K562 (cell line): ENCODE results near the gene DOCK4. TPM values are rescaled to one million over a fixed set of nuclear protein-coding genes. Genes with fewer than 3 reads are reported as not detected.

Source experiments
- ATAC-seq: fragments of 200-7000 bp; cut with Tn5 transposase; 3 replicates; pipeline ENCODE4 v1.9.1; 2020; ENCODE audit warnings: moderate library complexity
- BruUV-seq: library from RNA; stranded (reverse); fragments of 400-500 nt; replicated peaks from 2 replicates; lab custom pipeline; 2021; lab: Mats Ljungman, UMichigan
- CTCF ChIA-PET: fragments of 300-600 bp; formaldehyde crosslinking; extraction: SDS; loops from one replicate; lab custom pipeline; 2021; ENCODE audit warnings: low intra/inter-chr PET ratio; lab: Yijun Ruan, JAX
- POLR2A ChIA-PET: fragments of 300-600, 350-650 bp; sonication (Branson Sonifier 250); formaldehyde crosslinking; extraction: SDS; loops from one replicate; lab custom pipeline; 2021; ENCODE audit warnings: antibody characterized with exemption, inconsistent platforms; lab: Yijun Ruan, JAX
- DNase-seq, 4 experiments: peaks; one replicate each; pipeline versions ENCODE4 v3.0.0 to v3.0.0-alpha.2; 2011 to 2018; ENCODE audit warnings: low spot score in 3 of 4, mixed read lengths in 3 of 4; ENCODE audit errors: extremely low read depth in 1 of 4
- FAIRE-seq: peaks from 2 replicates; lab custom pipeline; 2011; peaks lifted over from hg19 to GRCh38; lab: Jason Lieb, UNC
- H2AFZ ChIP-seq: 2 replicates; pipeline ENCODE4 v1.6.0; 2011; ENCODE audit warnings: low read depth, low read length, control low read depth, inconsistent platforms
- H3K27ac ChIP-seq: fragments of 200-600 bp; 3 replicates; pipeline ENCODE4 v1.8.0; 2011; ENCODE audit warnings: low read depth, mild to moderate bottlenecking, control low read depth, inconsistent platforms, low read length, moderate library complexity, mixed read lengths; ENCODE audit errors: extremely low read depth
- H3K27me3 ChIP-seq, 2 experiments: fragments of 300-600 bp in 1 of 2; 2 replicates in 1 of 2; 3 replicates in 1 of 2; pipeline versions ENCODE4 v1.6.0 to v1.8.0; 2011; ENCODE audit warnings: inconsistent platforms in 2 of 2, low read length in 2 of 2, mild to moderate bottlenecking in 1 of 2, mixed read lengths in 1 of 2, moderate library complexity in 1 of 2; ENCODE audit not compliant: control insufficient read depth in 2 of 2, insufficient read depth in 2 of 2
- H3K36me3 ChIP-seq: fragments of 300-600 bp; 3 replicates; pipeline ENCODE4 v1.8.0; 2011; ENCODE audit warnings: mild to moderate bottlenecking, low read length, inconsistent platforms; ENCODE audit not compliant: control insufficient read depth, insufficient read depth
- H3K4me1 ChIP-seq, 2 experiments: fragments of 200-600 bp in 1 of 2; replicated peaks in 1 of 2; 2 replicates in 1 of 2; 3 replicates in 1 of 2; pipeline versions ENCODE4 v1.5.1 to v1.8.0; 2011; ENCODE audit warnings: inconsistent platforms in 2 of 2, low read length in 2 of 2, mild to moderate bottlenecking in 1 of 2, mixed read lengths in 1 of 2, moderate library complexity in 1 of 2; ENCODE audit not compliant: control insufficient read depth in 2 of 2, insufficient read depth in 2 of 2
- H3K4me2 ChIP-seq: 2 replicates; pipeline ENCODE4 v1.6.1; 2011; ENCODE audit warnings: low read length, control low read depth, inconsistent platforms, mixed read lengths; ENCODE audit not compliant: insufficient read depth
- H3K4me3 ChIP-seq: fragments of 200-600 bp; sonication (generic), shearing (Covaris generic); 2 replicates; pipeline ENCODE4 v1.5.1; 2016; ENCODE audit warnings: control low read depth, inconsistent platforms
- H3K79me2 ChIP-seq: fragments of 200-600 bp; 3 replicates; pipeline ENCODE4 v1.8.0; 2011; ENCODE audit warnings: low read length, inconsistent platforms; ENCODE audit not compliant: control insufficient read depth, insufficient read depth
- H3K9ac ChIP-seq, 2 experiments: 2 replicates each; pipeline versions ENCODE4 v1.6.0 to v1.6.1; 2011; ENCODE audit warnings: low read depth in 2 of 2, low read length in 2 of 2, control low read depth in 1 of 2, inconsistent platforms in 1 of 2, mild to moderate bottlenecking in 1 of 2, mixed read lengths in 1 of 2; ENCODE audit not compliant: insufficient read depth in 1 of 2
- H3K9me1 ChIP-seq: one replicate; pipeline ENCODE4 v1.6.0; 2011; ENCODE audit warnings: inconsistent platforms, mild to moderate bottlenecking, low read length, moderate library complexity; ENCODE audit not compliant: control insufficient read depth, insufficient read depth
- H3K9me3 ChIP-seq: replicated peaks from 2 replicates; pipeline ENCODE4 v1.5.1; 2011; ENCODE audit warnings: low read depth, low read length, inconsistent platforms; ENCODE audit not compliant: control insufficient read depth, insufficient read depth
- H4K20me1 ChIP-seq: replicated peaks from 2 replicates; pipeline ENCODE4 v1.6.1; 2011; ENCODE audit warnings: low read length, inconsistent platforms, mixed read lengths; ENCODE audit not compliant: control insufficient read depth, insufficient read depth
- HOXB6 ChIP-seq: fragments of 250-450 bp; sonication (Bioruptor Pico); IDR thresholded peaks from 2 replicates; pipeline ENCODE4 v1.5.1; 2022; ENCODE audit warnings: mild to moderate bottlenecking, borderline replicate concordance
- L3MBTL2 ChIP-seq: fragments of 450-650 bp; IDR thresholded peaks from 2 replicates; pipeline ENCODE4 v1.6.1; 2016; ENCODE audit warnings: mild to moderate bottlenecking, moderate library complexity
- MCM5 ChIP-seq: fragments of 450-650 bp; IDR thresholded peaks from 2 replicates; pipeline ENCODE4 v1.6.1; 2016; ENCODE audit warnings: low read depth
- SMARCC2 ChIP-seq: fragments of 450-650 bp; IDR thresholded peaks from 2 replicates; pipeline ENCODE4 v1.6.1; 2017; ENCODE audit warnings: antibody characterized with exemption, moderate library complexity, mild to moderate bottlenecking, low read depth
- ZNF124 ChIP-seq: sonication (generic); formaldehyde crosslinking; IDR thresholded peaks from 2 replicates; pipeline ENCODE4 v1.8.1; 2022; ENCODE audit warnings: missing genetic modification reagents
- ZNF57 ChIP-seq: fragments of 450-650 bp; formaldehyde crosslinking; IDR thresholded peaks from 2 replicates; pipeline ENCODE4 v1.4.0; 2020; ENCODE audit warnings: mild to moderate bottlenecking, moderate library complexity
- ZNF589 ChIP-seq: fragments of 200-800 bp; sonication (Bioruptor generic); IDR thresholded peaks from 2 replicates; pipeline ENCODE4 v1.6.1; 2016; ENCODE audit warnings: low read depth, missing genetic modification characterization, missing compliant biosample characterization
- WGBS: fragments of 100-300 bp; shearing (Covaris generic); methylation state at CpG from one replicate; pipeline ENCODE4 v1.1.6; 2016; ENCODE audit warnings: low coverage, mixed read lengths; ENCODE audit not compliant: insufficient coverage; ENCODE audit errors: missing lambda C conversion rate; 5-methylcytosine and 5-hydroxymethylcytosine counted together
- in situ Hi-C: fragments of 300-500 bp; cut with MboI; formaldehyde crosslinking; loops from 4 replicates; pipeline ENCODE4 v1.15.0; 2018; ENCODE audit warnings: inconsistent platforms, mixed read lengths
- intact Hi-C: fragments of 100-400 bp; cut with micrococcal nuclease; formaldehyde crosslinking; loops from 2 replicates; pipeline ENCODE4 v1.14.2; 2022
- polyA plus RNA-seq, 8 experiments: library from polyadenylated mRNA; depleted of rRNA in 4 of 8; stranded (reverse) in 5 of 8; unstranded in 3 of 8; fragments of >200 nt; fragmentation: Nextera tagmentation in 2 of 8; fragmentation: Illumina TruSeq in 1 of 8; extraction: Ambion mirVana in 2 of 8; extraction: Trizol in 1 of 8; gene quantifications; 2 replicates each; pipeline versions ENCODE4 v1.2.1 to v1.2.3, GENCODE V29; 2011 to 2014; ENCODE audit warnings: inconsistent platforms in 1 of 8, missing spikeins in 1 of 8
- total RNA-seq, 7 experiments: library from RNA; depleted of rRNA in 6 of 7; stranded (reverse); fragments of >200 nt in 6 of 7; fragmentation: Illumina TruSeq in 2 of 7; extraction: Trizol in 2 of 7; gene quantifications; 2 replicates each; pipeline versions ENCODE4 v1.2.1 to v1.2.3, GENCODE V29; 2011 to 2021; ENCODE audit warnings: low replicate concordance in 1 of 7
- TF ChIP-seq, protein P1 (sequence below): fragments of 250-450 bp; sonication (Bioruptor Pico); IDR thresholded peaks from 2 replicates; pipeline ENCODE4 v1.9.0; 2021; ENCODE audit warnings: mild to moderate bottlenecking
- TF ChIP-seq, protein P2 (sequence below): IDR thresholded peaks from 2 replicates; pipeline ENCODE4 v1.6.1; 2014; ENCODE audit warnings: antibody characterized with exemption
- TF ChIP-seq, protein P3 (sequence below): fragments of 250-450 bp; sonication (Bioruptor Pico); IDR thresholded peaks from 2 replicates; pipeline ENCODE4 v1.8.0; 2022; ENCODE audit warnings: inconsistent platforms, mild to moderate bottlenecking, moderate library complexity, borderline replicate concordance

The DOCK4 gene
- total and polyA plus RNA-seq, 9 of the 15 experiments (the other 6 are each of a cell fraction or from before 2014, with no cell fraction given) = 0.42 to 5.7 (median 2.3) TPM

DNA sequence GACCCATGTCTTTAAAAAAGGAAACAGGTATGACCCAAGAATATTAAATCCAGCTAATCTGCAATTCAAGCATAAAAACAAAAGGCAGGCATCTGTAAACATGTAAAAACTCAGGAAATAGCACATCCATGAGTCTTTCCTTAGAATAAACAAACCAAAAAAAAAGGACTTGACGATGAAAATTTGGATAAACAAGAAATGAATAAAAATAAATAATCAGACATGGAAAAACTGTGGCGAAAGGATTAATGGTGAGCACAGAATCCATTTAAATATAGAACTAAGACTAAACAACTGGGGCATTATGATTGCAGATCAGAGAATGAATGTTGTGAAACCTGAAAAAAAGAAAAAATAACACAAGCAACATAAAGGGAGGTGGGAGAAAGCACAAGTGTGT, 170.1 kb downstream of the DOCK4 start:
- H3K27ac ChIP-seq = no peak overlapping the region
- H3K27me3 ChIP-seq = no peaks in the 10 kb centered on the region; a peak in 1 of 5 replicates
- no peaks in the 10 kb centered on the region for H3K9me3 ChIP-seq
- H2AFZ ChIP-seq = no peak overlapping the region
- H3K4me2 ChIP-seq = no peak overlapping the region
- no peaks in the 10 kb centered on the region for H4K20me1 ChIP-seq
- ChIA-PET POLR2A (interaction anchor here (1.0 kb wide), 1 partner anchor 10 kb away, joined by 3 read pairs; no protein-coding TSS in a partner anchor), CTCF (no interaction called here)
- ATAC-seq (no peak), FAIRE-seq (no peak), DNase-seq (no peak)
- in situ Hi-C loops (no loop called here), intact Hi-C loops (no loop called here)
- no peaks in the 10 kb centered on the region for H3K36me3 ChIP-seq
- BruUV-seq = no TSS peak
- no peaks in the 10 kb centered on the region for H3K4me1 ChIP-seq
- WGBS = 0% methylated on average over 2 of the region's 2 CpGs
- H3K79me2 ChIP-seq = no peaks in the 10 kb centered on the region
- no peaks in the 10 kb centered on the region for H3K9me1 ChIP-seq
- TF ChIP-seq L3MBTL2 (no peak), ZNF57 (CRISPR knock-in tag) (no peak), MCM5 (no peak), ZNF589 (CRISPR knock-in tag) (no peak)
- TF ChIP-seq, protein P1, sequence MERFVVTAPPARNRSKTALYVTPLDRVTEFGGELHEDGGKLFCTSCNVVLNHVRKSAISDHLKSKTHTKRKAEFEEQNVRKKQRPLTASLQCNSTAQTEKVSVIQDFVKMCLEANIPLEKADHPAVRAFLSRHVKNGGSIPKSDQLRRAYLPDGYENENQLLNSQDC = no peak
- no peak overlapping the region for H3K4me3 ChIP-seq
- no peak overlapping the region for H3K9ac ChIP-seq

DNA sequence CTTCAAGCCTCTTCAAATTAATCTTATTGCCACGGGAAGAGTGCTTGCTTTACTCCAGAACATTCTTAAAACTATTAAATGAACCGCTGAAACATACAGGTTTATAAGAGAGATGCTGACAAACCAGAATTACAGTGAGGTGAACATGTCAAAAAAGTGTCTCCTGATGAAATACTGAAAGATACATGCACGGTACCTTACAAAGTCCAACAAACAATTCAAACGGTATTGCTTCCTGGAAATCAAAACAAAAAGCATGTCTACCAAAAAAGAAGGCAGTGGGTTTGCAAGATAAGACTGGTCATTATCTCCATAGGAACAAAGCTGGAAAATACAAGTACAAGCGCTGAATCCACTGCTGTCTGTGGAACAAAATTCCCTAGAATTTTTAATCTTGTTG, 174.5 kb downstream of the DOCK4 start:
- FAIRE-seq (no peak), ATAC-seq (no peak), DNase-seq (no peak)
- Histone ChIP-seq H3K4me3 (no peak overlapping the region), H4K20me1 (no peaks in the 10 kb centered on the region), H2AFZ (no peak overlapping the region), H3K79me2 (no peaks in the 10 kb centered on the region), H3K4me2 (no peak overlapping the region), H3K36me3 (no peaks in the 10 kb centered on the region), H3K27ac (no peak overlapping the region), H3K9me3 (no peaks in the 10 kb centered on the region), H3K4me1 (no peaks in the 10 kb centered on the region), H3K9ac (no peak overlapping the region), H3K9me1 (no peaks in the 10 kb centered on the region), H3K27me3 (peaks cover 0 to 4% of the 10 kb centered on the region in 2 experiments; a peak in 2 of 5 replicates)
- no TSS peak for BruUV-seq
- 0% methylated on average over 5 of the region's 5 CpGs for WGBS
- intact Hi-C loops (no loop called here), in situ Hi-C loops (no loop called here)
- ChIA-PET POLR2A (interaction anchor here (1.5 kb wide), 1 partner anchor 11 kb away, joined by 3 read pairs; no protein-coding TSS in a partner anchor), CTCF (no interaction called here)
- TF ChIP-seq HOXB6 (CRISPR knock-in tag) (no peak), SMARCC2 (no peak), ZNF124 (CRISPR knock-in tag) (no peak)
- TF ChIP-seq, protein P2, sequence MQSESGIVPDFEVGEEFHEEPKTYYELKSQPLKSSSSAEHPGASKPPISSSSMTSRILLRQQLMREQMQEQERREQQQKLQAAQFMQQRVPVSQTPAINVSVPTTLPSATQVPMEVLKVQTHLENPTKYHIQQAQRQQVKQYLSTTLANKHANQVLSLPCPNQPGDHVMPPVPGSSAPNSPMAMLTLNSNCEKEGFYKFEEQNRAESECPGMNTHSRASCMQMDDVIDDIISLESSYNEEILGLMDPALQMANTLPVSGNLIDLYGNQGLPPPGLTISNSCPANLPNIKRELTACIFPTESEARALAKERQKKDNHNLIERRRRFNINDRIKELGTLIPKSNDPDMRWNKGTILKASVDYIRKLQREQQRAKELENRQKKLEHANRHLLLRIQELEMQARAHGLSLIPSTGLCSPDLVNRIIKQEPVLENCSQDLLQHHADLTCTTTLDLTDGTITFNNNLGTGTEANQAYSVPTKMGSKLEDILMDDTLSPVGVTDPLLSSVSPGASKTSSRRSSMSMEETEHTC = no peak
- TF ChIP-seq, protein P3, sequence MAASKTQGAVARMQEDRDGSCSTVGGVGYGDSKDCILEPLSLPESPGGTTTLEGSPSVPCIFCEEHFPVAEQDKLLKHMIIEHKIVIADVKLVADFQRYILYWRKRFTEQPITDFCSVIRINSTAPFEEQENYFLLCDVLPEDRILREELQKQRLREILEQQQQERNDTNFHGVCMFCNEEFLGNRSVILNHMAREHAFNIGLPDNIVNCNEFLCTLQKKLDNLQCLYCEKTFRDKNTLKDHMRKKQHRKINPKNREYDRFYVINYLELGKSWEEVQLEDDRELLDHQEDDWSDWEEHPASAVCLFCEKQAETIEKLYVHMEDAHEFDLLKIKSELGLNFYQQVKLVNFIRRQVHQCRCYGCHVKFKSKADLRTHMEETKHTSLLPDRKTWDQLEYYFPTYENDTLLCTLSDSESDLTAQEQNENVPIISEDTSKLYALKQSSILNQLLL (CRISPR knock-in tag) = no peak
